Liver (tissue), 3 donors: ENCODE measurements around the gene ELOA.

Source experiments
- ATF3 ChIP-seq: IDR thresholded peaks from 2 replicates; pipeline ENCODE4 v1.6.1; 2016; ENCODE audit warnings: antibody characterized with exemption
- CTCF ChIP-seq: fragments of 150-350 bp; IDR thresholded peaks from 2 replicates; pipeline ENCODE4 v1.5.1; 2017; ENCODE audit warnings: improper control_type of control experiment, low read depth, low read length; ENCODE audit not compliant: missing input control
- EGR1 ChIP-seq, 2 donors: IDR thresholded peaks; 2 replicates each; pipeline ENCODE4 v1.6.1; 2016 to 2018; ENCODE audit warnings: antibody characterized with exemption in 2 of 2, low read depth in 2 of 2
- GABPA ChIP-seq, 2 donors: IDR thresholded peaks in 1 of 2; conservative IDR thresholded peaks in 1 of 2; 2 replicates each; pipeline ENCODE4 v1.6.1; 2016; ENCODE audit warnings: antibody characterized with exemption in 2 of 2, mild to moderate bottlenecking in 1 of 2, moderate library complexity in 1 of 2
- JUND ChIP-seq, 2 donors: IDR thresholded peaks; 2 replicates each; pipeline ENCODE4 v1.6.1; 2016; ENCODE audit warnings: antibody characterized with exemption in 2 of 2
- NR2F2 ChIP-seq: IDR thresholded peaks from 2 replicates; pipeline ENCODE4 v1.6.1; 2016; ENCODE audit warnings: antibody characterized with exemption
- RAD21 ChIP-seq, 2 donors: IDR thresholded peaks; 2 replicates each; pipeline ENCODE4 v1.6.1; 2016; ENCODE audit warnings: antibody characterized with exemption in 2 of 2, mild to moderate bottlenecking in 2 of 2
- SP1 ChIP-seq: IDR thresholded peaks from 2 replicates; pipeline ENCODE4 v1.6.1; 2018; ENCODE audit warnings: antibody characterized with exemption, mild to moderate bottlenecking
- YY1 ChIP-seq: IDR thresholded peaks from 2 replicates; pipeline ENCODE4 v1.6.1; 2016; ENCODE audit warnings: antibody characterized with exemption, mild to moderate bottlenecking
- TF ChIP-seq, protein P1 (sequence below): IDR thresholded peaks from 2 replicates; pipeline ENCODE4 v1.6.1; 2016; ENCODE audit warnings: antibody characterized with exemption
- TF ChIP-seq, protein P2 (sequence below): IDR thresholded peaks from 2 replicates; pipeline ENCODE4 v1.6.1; 2016; ENCODE audit warnings: antibody characterized with exemption, mild to moderate bottlenecking
- donor health status: healthy.
- donor health status: healthy.

DNA sequence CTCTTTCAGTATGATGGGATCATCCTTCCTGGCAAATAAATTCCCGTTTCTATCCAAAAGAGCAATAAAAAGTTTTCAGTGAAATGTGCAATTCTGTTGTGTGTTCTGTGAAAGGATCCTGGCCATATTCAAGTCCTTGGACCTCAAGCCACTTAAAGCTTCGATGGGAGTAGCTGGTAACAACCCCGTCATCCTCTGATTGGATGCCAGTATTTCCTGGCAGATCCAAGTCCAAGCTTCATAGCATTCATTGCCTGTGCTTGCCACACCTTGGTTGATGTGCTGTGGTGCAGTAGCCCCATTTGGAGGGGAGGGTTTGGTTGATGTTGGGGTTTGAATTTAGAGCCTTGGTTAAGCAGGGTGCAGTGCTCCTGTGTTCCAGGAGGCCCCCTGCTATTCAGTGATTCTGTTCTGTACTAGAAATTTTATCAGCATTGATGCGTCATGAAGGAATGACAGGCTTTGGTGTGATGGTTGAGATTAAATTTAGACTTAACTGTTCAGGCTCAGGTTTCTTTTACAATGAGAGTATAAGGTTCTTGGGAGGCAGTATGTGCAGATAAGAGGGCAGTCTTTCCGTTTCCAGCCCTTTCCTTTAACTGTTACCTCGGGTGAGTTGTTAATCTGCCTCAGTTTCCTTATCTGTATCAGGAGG is 46.8 kb upstream of the ELOA start:
- TF ChIP-seq CTCF: no peak
- no peak for TF ChIP-seq YY1
- TF ChIP-seq GABPA (IDR thresholded peaks at IDR 0.05 in 1 of 2, conservative IDR thresholded peaks at IDR 0.05 in 1 of 2): no peak
- TF ChIP-seq JUND (IDR thresholded peaks at IDR 0.05): no peak
- no peak for TF ChIP-seq RAD21 (IDR thresholded peaks at IDR 0.05)
- no peak for TF ChIP-seq EGR1 (IDR thresholded peaks at IDR 0.05; ENCODE audit: low read depth in 2 of 2)
- TF ChIP-seq ATF3: no peak
- no peak for TF ChIP-seq SP1
- TF ChIP-seq, protein P1, sequence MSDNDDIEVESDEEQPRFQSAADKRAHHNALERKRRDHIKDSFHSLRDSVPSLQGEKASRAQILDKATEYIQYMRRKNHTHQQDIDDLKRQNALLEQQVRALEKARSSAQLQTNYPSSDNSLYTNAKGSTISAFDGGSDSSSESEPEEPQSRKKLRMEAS: no peak
- TF ChIP-seq, protein P2, sequence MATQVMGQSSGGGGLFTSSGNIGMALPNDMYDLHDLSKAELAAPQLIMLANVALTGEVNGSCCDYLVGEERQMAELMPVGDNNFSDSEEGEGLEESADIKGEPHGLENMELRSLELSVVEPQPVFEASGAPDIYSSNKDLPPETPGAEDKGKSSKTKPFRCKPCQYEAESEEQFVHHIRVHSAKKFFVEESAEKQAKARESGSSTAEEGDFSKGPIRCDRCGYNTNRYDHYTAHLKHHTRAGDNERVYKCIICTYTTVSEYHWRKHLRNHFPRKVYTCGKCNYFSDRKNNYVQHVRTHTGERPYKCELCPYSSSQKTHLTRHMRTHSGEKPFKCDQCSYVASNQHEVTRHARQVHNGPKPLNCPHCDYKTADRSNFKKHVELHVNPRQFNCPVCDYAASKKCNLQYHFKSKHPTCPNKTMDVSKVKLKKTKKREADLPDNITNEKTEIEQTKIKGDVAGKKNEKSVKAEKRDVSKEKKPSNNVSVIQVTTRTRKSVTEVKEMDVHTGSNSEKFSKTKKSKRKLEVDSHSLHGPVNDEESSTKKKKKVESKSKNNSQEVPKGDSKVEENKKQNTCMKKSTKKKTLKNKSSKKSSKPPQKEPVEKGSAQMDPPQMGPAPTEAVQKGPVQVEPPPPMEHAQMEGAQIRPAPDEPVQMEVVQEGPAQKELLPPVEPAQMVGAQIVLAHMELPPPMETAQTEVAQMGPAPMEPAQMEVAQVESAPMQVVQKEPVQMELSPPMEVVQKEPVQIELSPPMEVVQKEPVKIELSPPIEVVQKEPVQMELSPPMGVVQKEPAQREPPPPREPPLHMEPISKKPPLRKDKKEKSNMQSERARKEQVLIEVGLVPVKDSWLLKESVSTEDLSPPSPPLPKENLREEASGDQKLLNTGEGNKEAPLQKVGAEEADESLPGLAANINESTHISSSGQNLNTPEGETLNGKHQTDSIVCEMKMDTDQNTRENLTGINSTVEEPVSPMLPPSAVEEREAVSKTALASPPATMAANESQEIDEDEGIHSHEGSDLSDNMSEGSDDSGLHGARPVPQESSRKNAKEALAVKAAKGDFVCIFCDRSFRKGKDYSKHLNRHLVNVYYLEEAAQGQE: no peak
- TF ChIP-seq NR2F2: no peak
